HG03103 (cell line): ENCODE results near the gene CFAP299.
A peak's percentile ranks its signal among the peaks of the same experiment; 100 is the strongest.
"Not testable (repeated sequence)": the region's sequence is repeated elsewhere in the genome, so short reads cannot be mapped to it uniquely, and the experiment has no call there.

Source experiments
- ATAC-seq: cut with Tn5 transposase; IDR thresholded peaks from one replicate; pipeline ENCODE4 v1.9.1; 2021; ENCODE audit warnings: low read depth; ENCODE audit not compliant: unreplicated experiment

The CFAP299 gene

DNA sequence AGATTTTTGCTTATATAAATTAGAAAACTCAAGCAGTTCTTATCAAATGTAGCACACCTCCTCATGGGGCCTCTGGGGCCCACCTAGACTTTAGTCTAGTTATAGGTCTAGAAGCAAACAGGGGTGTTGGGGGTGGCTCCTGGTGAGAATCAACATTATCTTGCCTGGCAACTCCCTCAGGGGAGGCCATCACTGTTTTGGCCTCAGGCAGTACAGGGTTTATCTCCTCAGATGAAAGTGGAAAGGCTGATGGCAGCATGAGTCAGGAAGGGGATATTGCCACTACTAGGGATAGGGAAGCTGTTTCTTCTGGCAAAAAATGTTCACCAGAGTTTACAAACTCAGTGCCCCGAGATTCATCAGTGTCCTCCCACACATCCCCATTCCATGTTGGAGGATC is 462.6 kb downstream of the CFAP299 start:
- ATAC-seq = no peak

DNA sequence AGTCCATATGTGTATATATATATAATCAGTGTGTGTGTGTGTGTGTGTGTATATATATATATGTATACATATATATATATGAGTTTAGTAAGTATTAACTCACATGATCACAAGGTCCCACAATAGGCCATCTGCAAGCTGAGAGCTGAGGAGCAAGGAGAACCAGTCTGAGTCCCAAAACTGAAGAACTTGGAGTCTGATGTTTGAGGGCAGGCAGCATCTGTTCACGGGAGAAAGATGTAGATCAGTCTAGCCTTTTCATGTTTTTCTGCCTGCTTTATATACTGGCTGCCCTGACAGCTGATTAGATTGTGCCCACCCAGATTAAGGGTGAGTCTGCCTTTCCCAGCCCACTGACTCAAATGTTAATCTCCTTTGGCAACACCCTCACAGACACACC is 465.2 kb downstream of the CFAP299 start:
- not testable (repeated sequence) for ATAC-seq

DNA sequence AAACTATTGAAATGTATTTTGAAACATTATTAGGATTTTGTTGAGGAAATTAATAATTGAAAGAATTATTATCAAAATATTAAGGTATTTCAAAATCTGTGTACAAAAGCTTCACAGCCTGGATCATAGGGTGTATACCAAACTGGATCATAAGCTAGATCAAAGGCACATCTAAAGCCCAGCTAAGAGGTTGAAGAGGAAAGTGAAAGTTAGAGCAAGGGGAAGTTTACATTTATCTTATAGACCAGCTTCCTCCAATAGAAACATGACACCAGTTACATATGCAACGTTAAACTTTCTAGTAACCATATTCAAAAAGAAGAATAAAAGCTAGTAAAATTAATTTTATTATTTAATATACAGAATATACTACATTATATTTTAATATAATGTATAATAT is 467.8 kb downstream of the CFAP299 start:
- peak; percentile 60 for ATAC-seq

DNA sequence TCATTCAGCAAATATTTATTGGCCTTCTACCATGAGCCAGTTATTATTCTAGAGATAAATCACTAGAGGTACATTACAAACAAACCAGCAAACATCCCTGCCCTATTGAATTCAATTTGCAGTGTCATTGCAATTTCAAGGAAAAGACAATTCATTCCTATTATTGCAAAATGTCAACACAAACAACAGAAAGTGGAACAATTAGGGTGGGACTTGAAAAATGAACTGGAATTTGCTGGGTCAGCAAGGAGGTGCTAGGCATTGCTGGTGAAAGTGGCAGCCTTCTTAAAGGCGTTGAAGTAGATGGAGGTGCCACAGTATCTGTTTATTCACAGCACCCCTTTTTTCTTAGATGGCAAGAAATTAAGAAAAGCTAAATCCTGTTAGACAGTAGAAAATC is 470.9 kb downstream of the CFAP299 start:
- no peak for ATAC-seq

DNA sequence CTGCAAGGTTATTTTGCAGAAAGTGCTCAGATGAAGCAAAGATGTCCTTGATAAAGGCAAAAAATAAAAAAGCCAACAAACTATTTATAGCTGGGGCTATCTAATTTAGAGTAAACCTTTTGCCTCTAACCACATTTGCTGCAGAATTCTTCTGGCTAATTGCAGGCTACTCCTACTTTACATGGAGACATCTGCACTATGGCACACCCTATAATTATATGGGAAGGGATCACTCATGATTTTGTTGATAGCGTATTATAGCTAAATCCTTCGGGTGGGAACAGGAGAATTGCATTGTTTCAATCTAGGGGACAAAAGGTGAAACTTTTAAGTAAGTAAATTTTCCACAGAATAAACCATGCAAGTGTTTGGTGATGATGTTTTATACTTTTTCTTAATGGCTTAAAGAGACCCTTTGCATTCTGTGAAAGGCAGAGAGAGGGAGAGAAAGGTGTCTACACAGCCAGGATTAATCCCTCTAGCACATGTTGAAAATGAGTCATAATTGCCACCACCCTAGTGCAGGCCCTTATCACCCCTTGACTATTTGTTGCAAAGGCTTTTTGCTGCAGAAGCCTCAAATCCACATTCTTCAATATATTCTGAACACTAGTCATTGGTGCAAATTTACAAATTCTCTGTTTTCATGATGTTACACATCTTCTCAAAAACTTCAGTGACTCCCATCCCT is 473.7 kb downstream of the CFAP299 start:
- no peak for ATAC-seq

DNA sequence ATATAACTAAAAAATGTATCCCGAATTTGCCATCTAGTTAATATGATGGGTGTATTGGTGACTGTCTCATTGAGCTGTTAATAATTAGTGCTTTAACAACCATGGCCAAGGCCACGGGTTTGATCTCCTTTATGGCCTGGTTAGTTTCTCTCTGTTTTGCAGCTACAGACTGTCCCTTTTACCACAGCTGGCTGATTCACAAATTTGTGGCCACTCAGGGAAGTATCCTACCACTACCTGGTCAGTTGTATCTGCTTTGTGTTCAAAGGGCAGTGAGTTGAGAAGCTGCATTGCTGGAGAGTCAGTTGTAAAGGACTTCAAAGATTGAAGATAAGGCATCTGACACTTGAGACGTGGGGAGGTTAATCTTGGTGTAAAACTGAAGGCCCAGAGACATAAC is 475.9 kb downstream of the CFAP299 start:
- ATAC-seq = no peak

DNA sequence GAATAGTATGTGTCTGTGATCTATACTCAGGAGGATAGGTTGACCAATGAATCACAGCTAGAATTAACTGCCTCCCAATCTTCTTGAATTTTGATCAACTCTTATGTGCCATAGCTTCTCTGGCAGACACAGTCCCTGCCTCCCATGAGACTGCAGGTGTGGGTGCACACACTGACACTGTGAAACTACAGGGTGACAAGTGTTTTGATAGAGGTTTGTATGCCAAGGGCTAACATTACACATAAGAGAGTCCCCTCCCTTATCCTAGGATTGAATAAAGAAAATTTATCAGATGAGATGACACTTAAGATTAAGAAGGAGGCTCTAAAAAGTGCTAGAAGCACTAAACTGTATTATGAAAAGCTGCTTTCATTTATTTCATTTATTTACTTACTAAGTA is 476.6 kb downstream of the CFAP299 start:
- ATAC-seq = no peak

DNA sequence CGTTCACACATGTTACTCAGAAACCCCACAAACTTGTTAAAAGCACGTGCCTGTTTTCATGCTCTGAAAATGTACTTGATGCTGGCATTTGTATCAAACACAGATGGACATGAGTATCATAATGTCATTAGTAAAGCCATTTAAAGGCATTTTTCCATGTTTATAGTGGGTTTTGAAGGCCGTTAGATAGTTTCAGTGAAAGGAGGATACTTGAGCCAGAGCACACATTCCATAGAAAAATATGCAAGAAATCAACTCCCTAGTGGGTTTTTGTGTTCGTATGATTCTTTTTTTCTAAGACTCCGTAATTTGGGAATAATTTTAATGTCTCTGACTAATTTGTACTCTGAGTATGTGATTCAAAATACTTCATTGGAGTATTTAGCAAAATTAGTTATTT is 478.7 kb downstream of the CFAP299 start:
- no peak for ATAC-seq

DNA sequence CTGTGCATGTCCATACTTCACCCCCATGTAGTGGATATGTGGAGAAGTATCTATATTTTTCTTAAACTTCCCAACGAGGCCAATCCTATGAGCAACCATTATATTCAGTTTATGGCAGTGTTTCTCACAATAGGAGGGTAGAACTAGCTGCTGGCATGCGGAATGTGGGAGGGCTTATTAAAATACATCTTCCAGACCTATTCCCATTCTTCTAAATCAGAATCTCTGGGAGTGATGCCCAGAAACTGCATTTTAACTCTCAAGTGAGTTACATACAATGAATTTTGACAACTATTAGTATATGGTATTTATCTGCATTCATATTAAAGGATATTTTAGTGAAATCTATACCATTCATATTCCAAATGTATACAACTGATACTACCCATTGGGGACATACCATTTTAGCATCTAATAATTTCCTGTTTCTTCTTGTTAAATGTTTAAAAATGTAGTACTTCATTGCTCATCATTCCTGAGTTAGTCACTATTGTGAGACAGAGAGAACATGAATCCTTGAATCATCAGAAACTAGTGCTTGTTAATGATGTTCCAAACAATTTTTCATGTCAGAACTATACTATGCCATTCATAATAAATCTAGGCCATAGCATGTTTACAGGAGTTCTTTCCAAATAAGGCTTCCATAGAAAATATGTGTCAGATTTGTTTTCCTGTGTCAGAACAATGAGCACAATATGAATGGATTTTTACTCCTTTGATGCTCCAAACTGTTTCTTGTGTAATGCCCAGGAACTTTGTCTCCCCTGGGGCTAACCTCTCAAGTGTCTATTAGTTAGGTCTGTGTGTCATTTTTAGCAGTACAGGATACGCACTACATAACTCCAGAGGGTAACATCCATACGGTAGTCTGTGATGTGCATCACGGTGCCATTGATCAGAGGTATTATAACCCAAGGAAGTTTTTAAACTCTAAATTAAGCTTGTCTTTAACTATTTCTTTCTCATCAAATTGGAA is 496.1 kb downstream of the CFAP299 start:
- no peak for ATAC-seq

DNA sequence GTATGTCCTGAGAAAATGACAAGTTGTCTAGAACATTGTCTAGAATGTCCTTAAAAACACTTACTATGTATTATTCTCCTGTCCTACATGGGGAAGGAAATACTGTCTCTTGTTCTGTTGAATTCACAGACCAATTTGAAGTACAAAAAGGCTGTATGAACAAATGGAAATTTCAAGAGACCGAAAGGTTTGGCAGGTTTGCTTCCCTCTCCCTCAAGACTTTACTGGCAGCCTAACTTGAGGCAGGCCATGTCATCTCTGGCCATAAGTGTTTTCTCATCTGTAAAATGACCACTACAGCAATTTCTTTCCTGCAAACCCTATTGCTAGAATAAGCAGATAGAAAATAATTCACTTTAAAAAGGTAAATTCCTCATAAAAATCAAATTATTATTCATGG is 503.8 kb downstream of the CFAP299 start:
- no peak for ATAC-seq

DNA sequence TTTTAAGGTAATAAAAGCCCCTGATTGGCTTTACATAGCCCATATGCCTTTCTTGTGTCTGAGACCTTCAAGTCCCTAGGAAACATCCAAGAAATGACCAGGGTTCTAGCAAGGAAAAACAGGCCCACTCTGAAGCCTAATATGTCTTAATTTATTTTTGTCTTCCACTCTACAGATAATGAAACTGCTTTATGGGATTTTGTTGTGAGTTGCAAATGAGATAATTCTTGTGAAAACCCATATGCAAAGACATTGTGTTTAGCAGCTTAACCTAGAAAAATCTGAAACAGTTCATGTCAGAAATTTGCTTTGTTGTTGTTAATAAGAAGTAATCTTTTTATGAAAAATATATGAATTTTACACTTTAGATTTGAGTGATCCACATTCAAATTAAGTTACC is 504.3 kb downstream of the CFAP299 start:
- no peak for ATAC-seq

DNA sequence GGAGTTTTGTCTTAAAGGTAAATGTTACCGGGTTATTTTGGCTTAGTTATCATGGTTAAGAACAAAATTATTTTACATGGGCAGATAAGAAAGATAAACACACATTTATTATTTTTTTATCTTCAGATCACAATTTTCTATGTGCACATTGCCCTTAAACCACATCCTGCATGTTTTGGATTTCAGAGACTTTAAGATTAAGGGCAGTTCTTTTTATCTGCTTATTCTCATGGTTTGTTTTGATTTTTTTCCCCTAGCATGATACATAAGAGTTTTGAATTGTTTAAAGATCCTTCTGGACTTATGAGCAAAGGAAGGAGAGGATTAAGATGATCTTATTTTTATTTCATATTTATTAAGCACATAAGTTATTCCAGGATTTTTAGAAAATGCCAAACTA is 504.9 kb downstream of the CFAP299 start:
- no peak for ATAC-seq

DNA sequence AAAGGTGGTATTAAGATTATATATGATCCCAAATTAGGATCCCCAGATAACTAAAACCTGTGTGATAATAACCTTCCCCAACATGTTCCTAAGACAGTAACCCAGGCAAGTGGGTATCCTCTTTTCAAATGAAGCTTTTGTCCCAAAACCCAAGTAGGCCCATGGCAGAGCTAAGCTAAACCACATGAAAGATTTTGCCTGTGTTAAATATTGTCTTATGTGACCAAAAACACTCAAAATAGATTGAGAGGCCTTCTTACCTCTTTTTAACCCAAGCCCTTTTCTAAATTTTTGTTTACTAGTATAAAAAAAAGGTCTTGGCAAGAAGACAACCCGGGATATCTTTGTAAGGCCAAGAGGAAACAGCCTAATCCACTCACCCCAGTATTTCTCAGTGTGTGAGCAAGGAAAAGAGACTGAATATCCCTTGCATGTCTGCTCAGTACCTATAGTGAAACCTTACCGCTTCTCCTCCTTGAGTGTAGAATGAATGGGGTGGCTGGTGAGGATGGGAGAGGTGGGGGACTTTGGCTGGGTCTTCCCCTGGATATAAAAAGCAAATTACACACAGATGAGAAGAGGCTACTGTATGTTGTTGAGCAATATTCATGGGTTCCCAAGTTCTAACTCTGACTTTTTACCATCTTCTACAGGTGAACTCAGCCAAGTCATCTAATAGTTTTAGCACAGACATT is 506.2 kb downstream of the CFAP299 start:
- no peak for ATAC-seq

DNA sequence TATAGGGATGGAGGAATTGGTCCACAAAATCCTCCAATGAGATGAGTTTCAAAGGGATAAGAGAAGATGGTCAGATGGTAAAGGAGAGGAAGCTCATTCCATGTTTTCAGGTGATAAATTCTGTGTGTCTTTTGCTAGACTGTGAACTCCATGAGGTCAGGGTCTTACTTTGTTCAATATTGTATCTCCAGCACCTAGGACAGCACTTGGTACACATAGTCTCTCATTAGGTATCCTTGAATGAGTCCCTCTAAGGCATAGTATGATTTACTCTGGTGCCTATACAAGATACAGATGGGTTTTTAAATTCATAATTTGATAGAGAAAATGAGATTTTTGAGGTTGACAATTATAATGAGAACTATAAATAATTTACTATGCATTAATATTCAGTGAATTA is 510.7 kb downstream of the CFAP299 start:
- no peak for ATAC-seq

DNA sequence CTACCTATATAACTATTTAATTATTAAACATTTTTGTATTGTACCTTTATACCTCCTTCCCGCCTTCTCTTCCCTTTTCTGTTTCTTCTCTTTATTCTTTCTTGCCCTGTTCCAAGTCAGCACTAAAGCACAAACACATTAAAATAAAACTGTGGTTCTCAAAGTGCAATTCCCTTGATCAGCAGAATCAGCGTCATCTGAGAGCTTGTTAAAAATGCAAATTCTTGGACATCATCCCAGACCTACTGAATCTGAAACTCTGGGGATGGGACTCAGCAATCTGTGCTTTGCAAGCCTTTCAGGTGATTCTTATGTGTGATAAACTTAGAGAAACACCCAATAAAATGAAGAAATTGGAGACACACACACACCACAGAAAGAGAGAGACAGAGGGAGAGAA is 516.5 kb downstream of the CFAP299 start:
- no peak for ATAC-seq

DNA sequence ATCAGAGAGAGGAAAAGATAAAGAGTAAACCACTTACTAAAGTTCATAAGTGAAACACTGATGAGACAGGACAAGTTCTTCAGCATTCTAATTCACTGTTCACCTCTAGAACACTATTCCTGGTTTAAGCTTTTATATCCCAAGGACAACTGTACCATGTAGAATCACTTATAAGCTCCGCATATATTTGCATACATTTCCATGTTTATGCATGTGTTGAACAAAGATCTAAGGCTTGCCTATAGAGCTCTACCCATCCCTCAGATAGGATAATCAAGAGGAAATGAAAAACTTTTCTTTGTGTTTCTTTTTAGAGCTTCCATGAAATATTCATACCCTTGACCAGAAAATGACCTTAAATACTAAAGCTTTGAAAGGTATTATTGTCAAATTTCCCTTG is 538.0 kb downstream of the CFAP299 start:
- no peak for ATAC-seq

DNA sequence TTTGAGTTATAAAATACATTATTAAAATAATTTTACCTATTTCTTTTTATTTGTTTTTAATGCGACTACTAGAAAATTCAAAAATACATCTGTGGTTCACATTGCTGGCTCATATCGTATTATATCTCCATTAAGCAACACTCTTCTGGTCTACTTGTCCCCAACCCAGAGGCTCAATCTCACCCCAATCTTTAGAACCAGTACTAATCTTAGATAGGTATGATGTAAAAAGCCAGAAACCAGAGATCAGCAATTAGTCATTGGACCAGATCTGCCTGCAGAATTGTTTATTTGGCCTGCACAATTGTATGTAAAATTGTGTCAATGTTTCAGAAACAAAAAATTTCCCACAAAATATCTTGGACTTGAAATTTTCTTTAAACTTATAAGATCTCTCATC is 539.4 kb downstream of the CFAP299 start:
- no peak for ATAC-seq

DNA sequence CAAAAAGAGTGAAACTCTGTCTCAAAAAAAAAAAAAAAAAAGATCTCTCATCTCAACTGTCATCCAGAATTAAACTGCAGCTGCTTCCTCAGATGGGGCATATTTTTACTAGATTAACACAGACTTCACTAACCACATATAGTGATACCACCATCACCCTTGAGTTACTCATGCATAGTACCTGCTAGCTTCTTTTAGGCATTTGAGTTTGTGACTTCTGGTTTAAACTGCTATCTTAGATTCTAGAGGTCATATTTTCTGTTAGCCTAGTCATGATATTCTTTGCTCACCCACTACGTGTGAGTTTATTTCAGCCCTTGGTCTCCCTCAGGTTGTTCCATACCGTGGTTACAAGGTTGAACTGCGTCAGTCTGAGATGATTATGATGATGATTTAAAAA is 540.1 kb downstream of the CFAP299 start:
- peak; percentile 91 for ATAC-seq

DNA sequence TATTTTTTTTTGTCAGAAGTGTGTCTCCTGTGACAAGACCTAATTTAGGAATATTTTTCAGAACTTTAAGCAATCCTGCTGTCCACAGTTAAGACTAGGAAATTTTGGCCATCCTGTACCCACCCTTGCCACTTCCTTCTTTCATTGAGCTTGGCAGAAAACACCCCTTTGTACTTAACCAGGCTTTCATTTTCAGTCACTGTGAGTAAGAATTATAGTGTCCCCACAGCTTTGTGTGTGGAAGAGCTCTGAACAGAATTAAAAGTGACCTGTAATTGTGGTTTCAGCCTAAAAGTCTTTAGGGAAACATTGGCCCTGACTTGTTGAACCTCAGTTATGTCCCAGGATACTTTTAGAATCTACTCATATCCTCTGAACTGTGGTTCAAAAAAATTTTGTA is 541.3 kb downstream of the CFAP299 start:
- ATAC-seq = peak; percentile 62

DNA sequence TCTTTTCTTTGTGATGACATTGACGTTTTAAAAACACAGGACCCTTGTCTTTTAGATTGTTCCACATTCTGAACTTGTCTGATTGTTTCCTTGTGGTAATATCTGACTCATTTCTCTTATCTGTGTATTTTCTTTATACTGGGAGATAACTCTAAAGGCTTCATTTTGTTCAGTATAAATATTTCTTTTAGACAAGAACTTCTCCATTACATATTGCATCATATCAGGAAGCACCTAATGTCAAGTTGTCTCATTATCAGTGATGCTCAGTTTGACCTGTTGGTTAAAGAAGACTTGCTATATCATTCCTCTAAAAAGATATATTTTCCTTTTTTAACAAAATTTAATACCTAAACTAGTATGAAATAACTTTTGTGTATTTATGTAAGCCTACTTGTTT is 542.7 kb downstream of the CFAP299 start:
- ATAC-seq = no peak

DNA sequence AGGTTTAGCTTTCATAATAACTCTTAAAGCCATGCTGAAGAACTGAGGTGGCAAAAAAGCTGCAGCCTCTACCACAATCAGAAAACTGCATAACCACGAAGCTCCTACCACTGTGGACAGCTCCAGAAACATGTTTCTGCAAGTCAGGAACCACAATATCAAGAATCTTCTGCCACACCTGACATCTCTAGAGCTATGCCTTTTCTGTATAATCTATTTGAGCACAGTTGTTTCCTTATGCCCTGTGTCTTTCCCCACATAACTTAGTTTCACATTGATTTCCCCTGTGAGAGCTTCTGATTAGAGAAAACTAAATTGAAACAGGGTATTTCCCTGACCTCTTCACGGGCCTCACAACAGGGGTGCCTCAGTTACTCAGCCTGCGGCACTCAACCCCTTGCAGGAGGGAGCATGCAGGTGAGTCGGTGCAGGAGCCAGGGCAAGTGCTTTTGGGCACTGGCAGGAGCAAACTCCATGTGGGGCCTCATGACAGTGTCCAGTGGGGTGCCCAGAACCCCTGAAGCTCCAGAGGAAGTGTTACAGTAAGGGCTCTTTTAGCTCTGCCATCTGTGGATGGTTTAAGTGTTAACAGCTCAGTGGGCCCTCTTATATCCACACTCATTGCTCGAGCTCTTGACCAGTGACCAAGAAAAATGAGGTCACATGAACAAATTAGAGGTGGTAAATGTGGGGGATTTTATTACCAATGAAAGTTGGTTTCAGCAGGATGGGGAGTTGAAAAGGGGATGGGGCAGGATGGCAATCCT is 562.2 kb downstream of the CFAP299 start:
- peak; percentile 61 for ATAC-seq
